NB4 (cell line): ENCODE results near the gene SLC27A6.

Experiments
- DNase-seq: peaks from one replicate; pipeline ENCODE4 v3.0.0; 2010; ENCODE audit warnings: low read depth
- H3K4me3 ChIP-seq: one replicate; pipeline ENCODE4 v1.5.1; 2011; ENCODE audit warnings: mild to moderate bottlenecking, low read depth, low read length, moderate library complexity
- MYC ChIP-seq: IDR thresholded peaks from 2 replicates; pipeline ENCODE4 v1.6.1; 2011; ENCODE audit warnings: low read depth, low read length
- POLR2A ChIP-seq: IDR thresholded peaks from 2 replicates; pipeline ENCODE4 v1.6.1; 2011; ENCODE audit warnings: mild to moderate bottlenecking; ENCODE audit not compliant: insufficient read length; ENCODE audit errors: extremely low read depth
- TF ChIP-seq, protein P1 (sequence below): IDR thresholded peaks from 2 replicates; pipeline ENCODE4 v1.6.1; 2011; ENCODE audit warnings: low read depth, low read length
- TF ChIP-seq, protein P2 (sequence below): IDR thresholded peaks from one replicate; pipeline ENCODE4 v1.5.1; 2012; ENCODE audit warnings: low read depth, low read length

Gene SLC27A6

DNA sequence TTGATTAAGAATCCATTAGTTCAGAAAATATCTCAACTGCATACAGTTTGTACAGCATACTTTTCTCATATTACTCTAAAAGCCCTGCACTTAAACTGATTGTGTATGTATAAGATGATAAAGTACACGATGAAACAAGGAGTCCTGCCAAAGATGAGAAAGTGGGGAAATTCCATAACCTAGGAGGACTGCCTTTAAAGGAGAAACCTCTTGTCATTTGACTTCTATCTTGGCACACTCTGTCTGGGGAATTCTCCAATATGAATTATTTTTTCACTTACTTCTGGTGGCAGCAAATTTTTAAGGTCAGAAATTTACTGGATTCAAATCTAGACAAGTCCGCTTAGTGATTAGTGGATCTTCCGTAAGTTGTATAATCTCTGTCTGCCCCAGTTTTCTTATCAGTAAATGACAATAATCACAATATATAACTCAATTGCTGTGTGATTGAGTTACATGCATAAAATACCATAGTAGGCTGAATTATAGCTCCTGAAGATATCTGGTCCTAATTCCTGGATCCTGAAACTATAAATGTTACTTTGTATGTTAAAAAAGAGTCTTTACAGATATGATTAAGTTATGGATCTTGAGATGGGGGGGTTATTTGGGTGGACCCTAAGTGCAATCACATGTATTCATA is 112.3 kb downstream of the SLC27A6 start:
- TF ChIP-seq, protein P1, sequence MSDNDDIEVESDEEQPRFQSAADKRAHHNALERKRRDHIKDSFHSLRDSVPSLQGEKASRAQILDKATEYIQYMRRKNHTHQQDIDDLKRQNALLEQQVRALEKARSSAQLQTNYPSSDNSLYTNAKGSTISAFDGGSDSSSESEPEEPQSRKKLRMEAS: no peak
- TF ChIP-seq, protein P2, sequence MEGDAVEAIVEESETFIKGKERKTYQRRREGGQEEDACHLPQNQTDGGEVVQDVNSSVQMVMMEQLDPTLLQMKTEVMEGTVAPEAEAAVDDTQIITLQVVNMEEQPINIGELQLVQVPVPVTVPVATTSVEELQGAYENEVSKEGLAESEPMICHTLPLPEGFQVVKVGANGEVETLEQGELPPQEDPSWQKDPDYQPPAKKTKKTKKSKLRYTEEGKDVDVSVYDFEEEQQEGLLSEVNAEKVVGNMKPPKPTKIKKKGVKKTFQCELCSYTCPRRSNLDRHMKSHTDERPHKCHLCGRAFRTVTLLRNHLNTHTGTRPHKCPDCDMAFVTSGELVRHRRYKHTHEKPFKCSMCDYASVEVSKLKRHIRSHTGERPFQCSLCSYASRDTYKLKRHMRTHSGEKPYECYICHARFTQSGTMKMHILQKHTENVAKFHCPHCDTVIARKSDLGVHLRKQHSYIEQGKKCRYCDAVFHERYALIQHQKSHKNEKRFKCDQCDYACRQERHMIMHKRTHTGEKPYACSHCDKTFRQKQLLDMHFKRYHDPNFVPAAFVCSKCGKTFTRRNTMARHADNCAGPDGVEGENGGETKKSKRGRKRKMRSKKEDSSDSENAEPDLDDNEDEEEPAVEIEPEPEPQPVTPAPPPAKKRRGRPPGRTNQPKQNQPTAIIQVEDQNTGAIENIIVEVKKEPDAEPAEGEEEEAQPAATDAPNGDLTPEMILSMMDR: no peak
- TF ChIP-seq POLR2A: no peak
- TF ChIP-seq MYC: no peak
- H3K4me3 ChIP-seq: no peak overlapping the region
- no peak for DNase-seq

DNA sequence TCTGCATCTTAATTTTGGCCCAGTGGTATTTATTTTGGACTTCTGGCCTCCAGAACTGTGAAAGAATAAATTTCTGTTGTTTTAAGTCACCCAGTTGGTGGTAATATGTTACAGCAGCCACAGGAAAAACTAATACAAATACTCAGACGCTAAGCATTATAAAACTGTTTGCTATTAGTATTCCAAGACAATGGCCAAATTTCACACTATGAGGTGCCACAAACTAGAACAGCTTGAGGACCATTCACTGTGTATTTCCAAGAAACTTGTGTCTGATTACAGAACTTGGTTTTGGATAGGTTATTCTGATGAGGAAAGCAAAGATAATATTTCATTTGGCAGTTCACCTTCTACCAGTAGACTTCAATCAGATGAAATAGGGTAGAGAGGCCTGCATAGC is 113.0 kb downstream of the SLC27A6 start:
- DNase-seq: no peak

DNA sequence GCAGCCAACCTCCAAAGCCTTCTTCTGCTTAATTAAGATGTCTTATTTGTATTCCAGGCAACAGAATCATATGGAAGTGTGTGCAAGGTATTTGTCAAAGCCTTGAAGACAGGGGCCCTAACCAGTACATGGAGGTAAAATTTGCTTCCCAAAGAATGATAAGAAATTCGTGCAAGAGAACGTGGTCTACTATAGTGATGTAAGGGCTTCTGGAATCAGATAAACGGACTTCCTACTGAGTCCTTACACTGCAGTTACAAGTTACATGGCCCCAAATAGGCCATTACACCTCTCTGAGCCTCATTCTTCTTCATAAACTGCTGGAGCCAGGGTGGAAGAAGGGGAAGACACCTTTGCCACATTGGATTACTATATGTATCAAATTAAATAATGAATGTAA is 113.4 kb downstream of the SLC27A6 start:
- H3K4me3 ChIP-seq: no peak overlapping the region
- DNase-seq: no peak
- TF ChIP-seq, protein P1: no peak
- TF ChIP-seq MYC (no peak), POLR2A (no peak)
- TF ChIP-seq, protein P2: no peak

More for the DNA sequence above, 113.0 kb downstream of the SLC27A6 start:
- no peak overlapping the region for H3K4me3 ChIP-seq
- TF ChIP-seq POLR2A: no peak
- TF ChIP-seq, protein P2: no peak
- no peak for TF ChIP-seq MYC

DNA sequence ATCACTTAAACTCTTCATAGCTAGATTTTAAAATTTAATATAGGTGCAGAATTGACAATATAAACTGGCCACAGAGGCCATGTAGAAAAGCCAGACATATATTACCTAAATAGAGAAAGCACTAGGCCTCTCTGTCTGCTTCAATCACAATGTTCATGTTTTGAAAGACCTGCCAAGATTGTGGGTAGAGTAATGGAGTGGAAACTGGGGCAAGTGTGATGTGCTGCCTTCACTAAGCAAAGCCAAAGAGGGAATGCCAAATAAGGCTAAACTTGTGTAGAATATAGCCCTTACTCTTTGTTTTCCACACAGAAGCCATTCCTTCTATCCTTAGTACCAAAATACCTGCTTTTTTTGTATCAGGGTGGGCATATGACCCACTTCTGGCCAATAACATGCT is 114.2 kb downstream of the SLC27A6 start:
- DNase-seq: no peak
- H3K4me3 ChIP-seq: no peak overlapping the region
- TF ChIP-seq, protein P2: no peak
- TF ChIP-seq POLR2A (no peak), MYC (no peak)
- TF ChIP-seq, protein P1: no peak

DNA sequence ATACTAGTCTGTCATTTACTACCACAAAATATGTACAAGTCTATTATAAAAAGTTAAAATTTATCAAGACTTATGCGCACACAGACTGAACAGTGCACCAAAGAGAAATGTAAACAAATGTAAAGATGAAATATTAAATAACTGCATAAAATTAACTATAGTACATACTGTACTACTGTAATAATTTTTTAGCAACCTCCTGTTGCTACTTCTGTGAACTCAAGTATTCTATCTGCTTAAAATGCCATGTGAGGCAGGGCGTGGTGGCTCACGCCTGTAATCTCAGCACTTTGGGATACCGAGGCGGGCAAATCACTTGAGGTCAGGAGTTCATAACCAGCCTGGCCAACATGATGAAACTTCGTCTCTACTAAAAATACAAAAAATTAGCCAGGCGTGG is 115.5 kb downstream of the SLC27A6 start:
- H3K4me3 ChIP-seq: no peak overlapping the region
- no peak for DNase-seq
- TF ChIP-seq, protein P2: no peak
- no peak for TF ChIP-seq MYC
- TF ChIP-seq, protein P1: no peak
- TF ChIP-seq POLR2A: no peak
